COLO668 (cell line): ENCODE measurements around the gene MT1HL1.
"Not testable (repeated sequence)": the region's sequence is repeated elsewhere in the genome, so short reads cannot be mapped to it uniquely, and the experiment has no call there.

Experiments used
- DNase-seq: peaks from one replicate; lab custom pipeline; 2025; ENCODE audit not compliant: unreplicated experiment; lab: John Stamatoyannopoulos, UW

The MT1HL1 gene

GRCh38 chr1:236979149-236979900 lies 24.9 kb downstream of the MT1HL1 start:
- DNase-seq, result no peak

- no peak for DNase-seq
Observed at GRCh38 chr1:236978740-236979139, 25.5 kb downstream of the MT1HL1 start.

GRCh38 chr1:236975461-236975860 lies 28.8 kb downstream of the MT1HL1 start:
- no peak for DNase-seq

GRCh38 chr1:236974025-236974424 lies 30.2 kb downstream of the MT1HL1 start:
- DNase-seq, result not testable (repeated sequence)

- DNase-seq, result no peak
Observed at GRCh38 chr1:236966636-236967035, 37.6 kb downstream of the MT1HL1 start.

GRCh38 chr1:236963920-236964319 lies 40.3 kb downstream of the MT1HL1 start:
- DNase-seq, result no peak

GRCh38 chr1:236959112-236959511 lies 45.1 kb downstream of the MT1HL1 start:
- no peak for DNase-seq

- no peak for DNase-seq
Observed at GRCh38 chr1:236957235-236957634, 47.0 kb downstream of the MT1HL1 start.
